ENCODE results near the gene PTPRT. TPM values are rescaled to one million over a fixed set of nuclear protein-coding genes. Genes with fewer than 3 reads are reported as not detected.
"Not testable (repeated sequence)": the region's sequence is repeated elsewhere in the genome, so short reads cannot be mapped to it uniquely, and the experiment has no call there.

Gene PTPRT
- total RNA-seq, 1 experiment from 2014 or later: not detected

DNA sequence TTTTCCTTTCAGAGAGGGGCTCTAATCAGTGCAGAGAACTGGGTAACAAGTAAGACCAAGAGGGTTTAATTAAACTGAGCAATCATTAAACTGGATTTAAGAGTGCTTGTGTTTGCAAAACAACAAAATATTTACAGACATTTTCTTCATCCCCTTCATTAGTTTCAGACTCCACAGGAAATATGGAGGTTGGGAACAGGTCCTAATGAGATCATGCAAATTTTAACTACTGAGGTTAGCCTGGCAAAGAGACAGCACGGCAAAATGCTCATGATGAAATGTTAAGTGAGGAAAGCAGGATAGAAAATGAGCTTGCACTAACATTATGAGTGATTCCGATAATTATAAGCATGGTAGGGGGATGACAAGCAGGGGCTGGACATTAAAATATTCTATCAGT lies 268.9 kb downstream of the PTPRT start:
- no peaks in the 10 kb centered on the region for H3K36me3 Mint-ChIP-seq (ENCODE audit: insufficient read depth, unreplicated experiment)
- no peaks in the 10 kb centered on the region for H3K4me1 Mint-ChIP-seq (ENCODE audit: low read depth, unreplicated experiment)
- DNase-seq: no peak
- H3K27ac Mint-ChIP-seq (ENCODE audit: unreplicated experiment): no peak overlapping the region
- TF ChIP-seq, protein P1, sequence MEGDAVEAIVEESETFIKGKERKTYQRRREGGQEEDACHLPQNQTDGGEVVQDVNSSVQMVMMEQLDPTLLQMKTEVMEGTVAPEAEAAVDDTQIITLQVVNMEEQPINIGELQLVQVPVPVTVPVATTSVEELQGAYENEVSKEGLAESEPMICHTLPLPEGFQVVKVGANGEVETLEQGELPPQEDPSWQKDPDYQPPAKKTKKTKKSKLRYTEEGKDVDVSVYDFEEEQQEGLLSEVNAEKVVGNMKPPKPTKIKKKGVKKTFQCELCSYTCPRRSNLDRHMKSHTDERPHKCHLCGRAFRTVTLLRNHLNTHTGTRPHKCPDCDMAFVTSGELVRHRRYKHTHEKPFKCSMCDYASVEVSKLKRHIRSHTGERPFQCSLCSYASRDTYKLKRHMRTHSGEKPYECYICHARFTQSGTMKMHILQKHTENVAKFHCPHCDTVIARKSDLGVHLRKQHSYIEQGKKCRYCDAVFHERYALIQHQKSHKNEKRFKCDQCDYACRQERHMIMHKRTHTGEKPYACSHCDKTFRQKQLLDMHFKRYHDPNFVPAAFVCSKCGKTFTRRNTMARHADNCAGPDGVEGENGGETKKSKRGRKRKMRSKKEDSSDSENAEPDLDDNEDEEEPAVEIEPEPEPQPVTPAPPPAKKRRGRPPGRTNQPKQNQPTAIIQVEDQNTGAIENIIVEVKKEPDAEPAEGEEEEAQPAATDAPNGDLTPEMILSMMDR (IDR thresholded peaks at IDR 0.05; ENCODE audit: unreplicated experiment): no peak
- H3K9me3 Mint-ChIP-seq (ENCODE audit: low read depth, unreplicated experiment): peaks cover 7% of the 10 kb centered on the region
- H3K4me3 Mint-ChIP-seq (ENCODE audit: low read depth, unreplicated experiment): no peak overlapping the region
- H3K27me3 Mint-ChIP-seq (ENCODE audit: unreplicated experiment): peaks cover 57% of the 10 kb centered on the region
- CTCF ChIA-PET: no interaction called here
- intact Hi-C loops (cut with micrococcal nuclease; ENCODE audit: unreplicated experiment): no loop called here
- no TSS peak for BruUV-seq (replicated peaks)

DNA sequence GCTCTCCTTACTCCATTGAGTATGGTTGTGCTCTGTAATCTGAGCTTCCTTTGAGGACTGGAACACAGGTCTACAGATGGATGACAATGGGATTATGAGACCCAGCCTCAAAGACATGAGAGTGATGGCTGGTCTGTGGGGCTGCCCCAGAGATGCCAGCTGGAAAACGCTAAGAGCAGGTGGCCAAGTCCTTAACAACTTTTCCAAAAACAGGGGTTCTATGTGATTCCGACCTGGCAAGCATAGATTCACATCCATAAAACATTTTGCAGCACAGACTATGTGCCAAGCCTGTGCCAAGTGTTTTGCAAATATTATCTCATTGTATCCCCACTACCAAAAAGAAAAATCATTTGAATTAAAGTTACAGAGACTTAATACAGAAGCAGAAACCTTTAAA lies 270.4 kb downstream of the PTPRT start:
- Mint-ChIP-seq H3K36me3 (ENCODE audit: insufficient read depth, unreplicated experiment) (no peaks in the 10 kb centered on the region), H3K4me1 (ENCODE audit: low read depth, unreplicated experiment) (no peaks in the 10 kb centered on the region), H3K27me3 (ENCODE audit: unreplicated experiment) (peaks cover 57% of the 10 kb centered on the region), H3K9me3 (ENCODE audit: low read depth, unreplicated experiment) (peaks cover 7% of the 10 kb centered on the region), H3K4me3 (ENCODE audit: low read depth, unreplicated experiment) (no peak overlapping the region), H3K27ac (ENCODE audit: unreplicated experiment) (no peak overlapping the region)
- no peak for DNase-seq
- no TSS peak for BruUV-seq (replicated peaks)
- intact Hi-C loops (cut with micrococcal nuclease; ENCODE audit: unreplicated experiment): no loop called here
- CTCF ChIA-PET: interaction anchor here (1.2 kb wide), 1 partner anchor 10 kb away, joined by 4 read pairs; no protein-coding TSS in a partner anchor
- TF ChIP-seq, protein P1 (IDR thresholded peaks at IDR 0.05; ENCODE audit: unreplicated experiment): no peak

DNA sequence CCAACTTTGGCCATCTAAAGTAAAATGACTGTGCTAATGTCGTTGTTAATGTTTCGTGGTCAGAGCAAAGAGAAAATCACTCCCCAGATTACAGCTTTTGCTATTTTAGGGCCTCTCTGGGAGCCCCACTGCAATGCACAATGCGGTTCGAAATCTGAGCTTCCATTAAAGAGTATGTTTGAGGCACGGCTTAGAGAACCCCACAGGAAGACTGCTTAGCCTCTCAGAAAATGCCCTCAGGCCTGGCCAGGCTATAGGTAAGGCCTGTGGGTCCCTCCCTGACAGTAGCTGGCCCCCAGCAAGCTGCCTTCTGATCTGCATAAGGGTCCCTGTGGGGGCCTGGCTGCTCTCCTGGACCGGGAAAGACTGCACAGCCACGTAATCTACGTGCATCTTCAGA lies 274.6 kb downstream of the PTPRT start:
- H3K4me3 Mint-ChIP-seq (ENCODE audit: low read depth, unreplicated experiment): no peak overlapping the region
- no peaks in the 10 kb centered on the region for H3K4me1 Mint-ChIP-seq (ENCODE audit: low read depth, unreplicated experiment)
- no peak overlapping the region for H3K27ac Mint-ChIP-seq (ENCODE audit: unreplicated experiment)
- CTCF ChIA-PET: interaction anchor here (1.0 kb wide), 1 partner anchor 15 kb away, joined by 3 read pairs; no protein-coding TSS in a partner anchor
- intact Hi-C loops (cut with micrococcal nuclease; ENCODE audit: unreplicated experiment): no loop called here
- TF ChIP-seq, protein P1 (IDR thresholded peaks at IDR 0.05; ENCODE audit: unreplicated experiment): no peak
- no TSS peak for BruUV-seq (replicated peaks)
- no peak for DNase-seq
- no peaks in the 10 kb centered on the region for H3K9me3 Mint-ChIP-seq (ENCODE audit: low read depth, unreplicated experiment)
- H3K27me3 Mint-ChIP-seq (ENCODE audit: unreplicated experiment): peaks cover 26% of the 10 kb centered on the region
- no peaks in the 10 kb centered on the region for H3K36me3 Mint-ChIP-seq (ENCODE audit: insufficient read depth, unreplicated experiment)

DNA sequence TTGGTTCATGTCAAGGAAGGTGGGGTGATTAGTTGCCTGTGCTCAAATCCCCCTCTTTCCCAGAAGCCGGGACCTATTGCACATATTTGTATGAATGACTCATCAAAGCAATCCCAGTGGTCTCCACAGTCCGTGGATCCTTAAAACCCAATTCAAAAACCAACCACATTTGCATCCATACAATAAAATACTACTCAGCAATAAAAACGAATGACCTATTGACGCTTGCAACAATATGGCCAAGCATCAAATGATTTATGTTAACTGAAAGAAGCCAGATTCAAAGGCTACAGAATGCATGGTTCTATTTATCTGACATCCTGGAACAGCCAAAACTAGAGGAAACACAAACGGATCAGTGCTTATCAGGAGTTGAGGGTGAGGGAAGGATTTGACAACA lies 275.4 kb downstream of the PTPRT start:
- no peak overlapping the region for H3K27ac Mint-ChIP-seq (ENCODE audit: unreplicated experiment)
- TF ChIP-seq, protein P1 (IDR thresholded peaks at IDR 0.05; ENCODE audit: unreplicated experiment): no peak
- H3K4me1 Mint-ChIP-seq (ENCODE audit: low read depth, unreplicated experiment): no peaks in the 10 kb centered on the region
- no peaks in the 10 kb centered on the region for H3K9me3 Mint-ChIP-seq (ENCODE audit: low read depth, unreplicated experiment)
- H3K36me3 Mint-ChIP-seq (ENCODE audit: insufficient read depth, unreplicated experiment): no peaks in the 10 kb centered on the region
- BruUV-seq (replicated peaks): no TSS peak
- CTCF ChIA-PET: interaction anchor here (1.0 kb wide), 1 partner anchor 16 kb away, joined by 3 read pairs; no protein-coding TSS in a partner anchor
- peaks cover 18% of the 10 kb centered on the region for H3K27me3 Mint-ChIP-seq (ENCODE audit: unreplicated experiment)
- no peak for DNase-seq
- H3K4me3 Mint-ChIP-seq (ENCODE audit: low read depth, unreplicated experiment): no peak overlapping the region
- intact Hi-C loops (cut with micrococcal nuclease; ENCODE audit: unreplicated experiment): no loop called here

DNA sequence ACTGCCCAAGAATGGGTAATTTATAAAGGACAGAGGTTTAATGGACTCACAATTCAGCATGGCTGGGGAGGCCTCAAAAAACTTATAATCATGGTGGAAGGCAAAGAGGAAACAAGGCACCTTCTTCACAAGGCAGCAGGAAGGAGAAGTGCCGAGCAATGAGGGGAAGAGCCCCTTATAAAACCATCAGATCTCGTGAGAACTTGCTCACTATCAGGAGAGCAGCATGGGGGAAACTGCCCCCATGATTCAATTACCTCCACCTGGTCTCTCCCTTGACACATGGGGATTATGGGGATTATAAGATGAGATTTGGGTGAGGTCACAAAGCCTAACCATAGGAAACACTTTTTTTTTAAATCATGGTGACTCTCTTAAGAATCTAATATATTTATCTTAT lies 278.9 kb downstream of the PTPRT start:
- H3K36me3 Mint-ChIP-seq (ENCODE audit: insufficient read depth, unreplicated experiment); intact Hi-C loops (cut with micrococcal nuclease; ENCODE audit: unreplicated experiment); H3K27ac Mint-ChIP-seq (ENCODE audit: unreplicated experiment); H3K4me3 Mint-ChIP-seq (ENCODE audit: low read depth, unreplicated experiment); H3K9me3 Mint-ChIP-seq (ENCODE audit: low read depth, unreplicated experiment); H3K4me1 Mint-ChIP-seq (ENCODE audit: low read depth, unreplicated experiment); DNase-seq; BruUV-seq (replicated peaks): not testable (repeated sequence)
- CTCF ChIA-PET: interaction anchor here (0.6 kb wide), 1 partner anchor 287 kb away, joined by 3 read pairs; no protein-coding TSS in a partner anchor
- H3K27me3 Mint-ChIP-seq (ENCODE audit: unreplicated experiment): peaks cover 19% of the 10 kb centered on the region
